GM10266 (cell line): ENCODE data around the gene C16orf96.

Experiments used
- DNase-seq: peaks from one replicate; pipeline ENCODE4 v3.0.0; 2012; ENCODE audit errors: extremely low spot score
- CTCF ChIP-seq: IDR thresholded peaks from 2 replicates; pipeline ENCODE4 v1.5.1; 2012; ENCODE audit warnings: mild to moderate bottlenecking, low read depth; ENCODE audit not compliant: control insufficient read depth, insufficient read depth; ENCODE audit errors: missing control alignments

C16orf96 gene

GRCh38 chr16:4623593-4623992 is 67.5 kb downstream of the C16orf96 start:
- no peak for TF ChIP-seq CTCF
- no peak for DNase-seq

GRCh38 chr16:4624015-4624826 is 68.1 kb downstream of the C16orf96 start, which contains the start of gene MGRN1:
Gene MGRN1, plus strand, starts transcription at chr16:4624826. Its CDS starts 135 bp downstream, at chr16:4624961.
- DNase-seq: peak; percentile 95
- peak; percentile 94 for TF ChIP-seq CTCF

- TF ChIP-seq CTCF: no peak
- peak; percentile 89 for DNase-seq
Measured at GRCh38 chr16:4624827-4625559, 68.9 kb downstream of the C16orf96 start.

- no peak for DNase-seq
- no peak for TF ChIP-seq CTCF
Measured at GRCh38 chr16:4625560-4626159, 69.5 kb downstream of the C16orf96 start.

GRCh38 chr16:4626396-4626795 is 70.3 kb downstream of the C16orf96 start:
- DNase-seq: no peak
- TF ChIP-seq CTCF: no peak

- no peak for DNase-seq
- TF ChIP-seq CTCF: no peak
Measured at GRCh38 chr16:4628283-4628682, 72.1 kb downstream of the C16orf96 start.
